HG03432 (cell line): ENCODE data around the gene GPR37L1.
"Not testable (repeated sequence)": the region's sequence is repeated elsewhere in the genome, so short reads cannot be mapped to it uniquely, and the experiment has no call there.

Experiments
- ATAC-seq: cut with Tn5 transposase; IDR thresholded peaks from one replicate; pipeline ENCODE4 v1.9.1; 2021; ENCODE audit warnings: mild to moderate bottlenecking, moderate library complexity; ENCODE audit not compliant: unreplicated experiment

Gene GPR37L1

DNA sequence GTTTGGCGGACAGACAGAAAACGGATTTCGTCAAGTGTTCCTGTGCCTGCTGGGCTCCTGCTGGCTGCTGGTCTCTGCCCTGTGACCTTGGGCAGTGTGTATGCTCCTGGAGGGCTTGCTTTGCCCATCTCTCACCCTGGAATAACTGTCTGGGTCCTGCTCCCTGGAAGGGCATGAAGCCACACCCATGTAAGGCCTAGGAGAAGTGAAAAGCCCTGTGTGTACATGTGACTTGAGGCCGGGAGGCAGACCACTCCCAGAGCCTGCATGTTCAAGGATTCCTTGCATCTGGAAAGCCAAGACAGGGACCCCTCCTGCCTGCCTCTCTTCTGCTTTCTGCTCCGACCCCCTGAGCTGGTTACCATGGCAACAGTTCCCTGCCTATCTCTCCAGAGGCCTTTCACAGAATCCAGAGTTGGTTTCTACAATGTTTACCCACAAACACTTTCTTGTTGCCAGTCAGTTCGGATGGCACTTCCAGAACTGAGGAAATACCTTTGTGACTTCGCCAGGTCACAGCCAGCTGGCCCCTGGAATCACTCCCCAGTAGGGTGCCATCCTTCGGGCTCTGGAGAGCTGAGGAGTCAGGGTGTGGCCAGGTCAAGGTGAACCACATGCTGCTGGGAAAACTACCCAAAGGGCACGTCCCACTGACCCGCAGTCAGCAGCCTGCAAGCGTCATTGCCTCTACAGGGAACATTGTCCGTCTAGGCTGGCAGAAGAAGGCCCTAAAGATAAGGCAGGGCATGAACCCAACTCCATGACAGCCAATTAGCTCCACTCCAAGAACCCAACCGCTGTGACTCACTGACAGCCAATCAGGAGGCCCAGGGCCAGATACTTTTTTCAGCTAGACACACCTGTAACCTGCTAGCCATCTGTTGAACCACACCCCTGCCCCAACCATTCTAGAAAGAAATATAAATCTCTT, 14.7 kb upstream of the GPR37L1 start:
- ATAC-seq: no peak

DNA sequence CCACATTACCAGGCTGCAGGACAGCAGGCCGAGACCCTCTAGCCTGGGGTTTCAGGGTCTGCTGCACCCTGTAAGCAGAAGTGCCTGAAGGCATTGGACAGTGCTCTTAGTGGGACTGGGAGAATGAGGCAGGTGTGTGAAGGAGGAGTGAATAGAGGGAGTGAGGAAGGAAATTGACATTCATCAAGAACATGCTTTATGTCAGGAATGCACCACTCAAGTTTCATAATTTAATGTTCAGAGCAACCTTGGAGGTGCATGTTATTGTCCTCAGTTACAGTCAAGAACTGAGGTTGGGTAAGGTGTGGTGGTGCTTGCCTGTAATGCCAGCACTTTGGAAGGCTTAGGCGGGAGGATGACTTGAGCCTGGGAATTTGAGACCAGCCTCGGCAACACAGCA, 11.7 kb upstream of the GPR37L1 start:
- no peak for ATAC-seq

DNA sequence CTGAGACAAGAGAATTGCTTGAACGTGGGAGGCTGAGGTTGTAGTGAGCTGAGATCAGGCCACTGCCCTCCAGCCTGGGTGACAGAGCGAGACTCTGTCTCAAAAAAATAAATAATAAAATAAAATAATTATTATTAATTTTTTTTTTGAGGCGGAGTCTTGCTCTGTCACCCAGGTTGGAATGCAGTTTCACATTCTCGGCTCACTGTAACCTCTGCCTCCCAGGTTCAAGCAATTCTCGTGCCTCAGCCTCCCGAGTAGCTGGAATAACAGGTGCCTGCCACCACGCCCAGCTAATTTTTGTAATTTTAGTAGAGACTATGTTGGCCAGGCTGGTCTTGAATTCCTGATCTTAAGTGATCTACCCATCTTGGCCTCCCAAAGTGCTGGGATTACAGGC, 11.1 kb upstream of the GPR37L1 start:
- ATAC-seq: not testable (repeated sequence)

DNA sequence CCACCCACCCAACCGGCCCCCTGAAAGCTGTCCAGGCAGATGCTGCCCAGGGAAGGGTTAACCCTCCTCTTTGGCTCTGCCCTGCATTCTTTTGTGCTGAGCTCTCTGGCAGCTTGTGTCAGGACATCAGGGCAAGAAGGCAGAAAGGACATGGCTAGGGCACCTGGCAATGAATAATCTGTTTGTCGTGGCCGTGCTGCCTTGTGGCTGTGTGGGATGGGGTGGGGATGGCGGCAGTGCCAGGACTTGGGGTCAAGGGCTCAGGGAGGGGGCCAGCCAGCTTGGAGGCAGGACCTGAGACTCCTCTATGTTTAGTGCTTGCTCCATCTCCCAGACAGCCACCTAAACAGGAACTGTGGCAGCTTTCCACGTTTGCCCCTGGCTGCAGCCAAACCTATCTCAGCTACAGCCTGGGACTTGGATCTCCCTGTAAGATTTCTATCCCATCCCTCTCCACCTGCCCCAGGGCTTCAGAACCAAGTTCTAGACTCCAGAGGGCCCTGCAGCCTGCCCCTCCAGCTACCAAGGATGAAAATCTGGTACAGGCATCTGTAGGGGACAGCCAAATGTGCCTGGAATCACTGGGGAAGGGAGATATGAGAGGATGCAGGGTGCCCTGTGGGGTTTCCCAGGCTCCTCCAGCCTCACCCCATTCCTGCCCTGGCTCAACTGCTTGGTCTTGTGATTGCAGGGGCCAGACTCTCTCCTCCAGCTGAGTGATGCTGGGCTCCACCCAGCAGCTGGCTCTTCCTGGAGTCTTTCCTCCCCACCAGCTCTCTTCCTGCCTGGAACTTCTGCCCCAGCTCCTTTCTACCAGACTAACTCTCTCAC, 9.6 kb upstream of the GPR37L1 start:
- no peak for ATAC-seq

DNA sequence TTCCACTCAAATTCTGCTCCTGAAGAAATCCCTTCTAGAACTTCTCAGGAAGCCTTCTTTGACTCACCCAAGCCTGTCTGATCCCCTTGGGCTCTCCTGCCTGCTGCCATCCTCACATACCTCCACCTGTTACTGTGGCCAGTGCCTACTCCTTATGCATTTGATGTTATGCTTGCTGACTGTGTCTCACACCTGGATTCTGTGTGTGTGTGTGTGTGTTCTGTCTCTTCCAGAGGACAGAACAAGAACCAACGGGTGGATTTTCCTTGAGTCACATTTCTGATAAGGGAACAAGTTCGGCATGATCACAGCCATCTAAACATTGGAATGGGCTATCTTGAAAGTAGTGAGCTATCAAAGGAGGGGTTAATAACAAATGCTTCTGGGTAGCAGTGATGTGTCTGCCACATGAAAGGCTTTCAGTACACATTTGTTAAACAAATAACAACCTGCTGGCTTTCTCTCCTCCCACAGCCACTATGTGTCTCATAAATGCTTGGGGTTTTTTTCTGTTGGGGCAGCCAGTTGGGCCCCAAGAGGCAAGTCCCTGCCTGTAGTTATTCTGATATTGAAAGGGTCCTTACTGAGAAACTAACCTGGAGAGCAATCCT, 8.9 kb upstream of the GPR37L1 start:
- peak; percentile 65 for ATAC-seq

DNA sequence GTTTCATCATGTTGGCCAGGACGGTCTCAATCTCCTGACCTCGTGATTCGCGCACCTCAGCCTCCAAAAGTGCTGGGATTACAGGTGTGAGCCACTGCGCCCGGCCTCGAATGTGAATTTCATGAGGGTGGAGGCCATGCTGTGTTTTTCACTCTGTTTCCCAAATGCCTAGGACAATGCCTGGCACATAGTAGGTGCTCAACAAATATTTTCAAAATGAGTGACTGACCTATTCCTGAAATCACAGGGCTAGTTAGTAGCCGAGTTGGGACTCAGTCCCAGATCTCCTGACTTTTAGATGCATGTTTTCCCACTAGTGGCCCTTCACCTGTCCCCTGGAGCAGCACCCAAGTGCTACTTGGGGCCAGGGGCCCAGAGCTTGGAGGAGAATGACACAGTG, 6.4 kb upstream of the GPR37L1 start:
- ATAC-seq: no peak

DNA sequence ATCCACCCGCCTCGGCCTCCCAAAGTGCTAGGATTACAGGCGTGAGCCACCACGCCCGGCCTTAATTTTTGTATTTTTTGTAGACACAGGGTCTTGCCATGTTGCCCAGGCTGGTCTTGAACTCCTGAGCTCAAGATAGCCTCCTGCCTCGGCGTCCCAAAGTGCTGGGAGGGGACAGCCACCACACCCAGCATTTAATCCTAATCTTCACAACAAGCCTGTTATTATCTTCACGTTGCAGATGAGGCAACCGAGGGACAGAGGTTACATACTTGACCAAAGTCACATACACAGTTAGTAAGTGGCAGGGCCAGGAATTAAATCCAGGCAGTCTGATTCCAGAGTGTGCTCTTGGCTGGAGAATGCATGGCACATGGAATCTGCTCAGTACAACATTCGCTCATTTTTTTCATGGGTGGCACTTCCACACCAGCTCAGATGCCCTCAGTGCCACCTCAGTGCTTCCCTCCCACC, 4.8 kb upstream of the GPR37L1 start:
- no peak for ATAC-seq

DNA sequence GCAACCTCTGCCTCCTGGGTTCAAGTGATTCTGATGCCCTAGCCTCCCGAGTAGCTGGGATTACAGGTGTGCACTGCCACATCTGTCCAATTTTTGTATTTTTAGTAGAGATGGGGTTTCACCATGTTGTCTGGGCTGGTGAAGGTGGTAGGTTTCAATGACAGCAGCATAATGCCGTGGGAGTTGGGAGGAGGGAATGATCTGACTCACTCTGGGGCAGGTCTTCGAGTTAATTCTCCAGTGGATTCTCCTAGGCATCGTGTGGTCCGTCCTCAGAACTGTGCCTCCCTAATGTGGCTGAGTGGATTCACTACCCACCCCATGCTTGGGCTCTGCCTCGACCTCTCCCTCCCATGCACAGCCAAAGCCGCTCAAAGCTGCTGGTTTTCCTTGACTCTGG, 1.7 kb upstream of the GPR37L1 start:
- ATAC-seq: no peak

DNA sequence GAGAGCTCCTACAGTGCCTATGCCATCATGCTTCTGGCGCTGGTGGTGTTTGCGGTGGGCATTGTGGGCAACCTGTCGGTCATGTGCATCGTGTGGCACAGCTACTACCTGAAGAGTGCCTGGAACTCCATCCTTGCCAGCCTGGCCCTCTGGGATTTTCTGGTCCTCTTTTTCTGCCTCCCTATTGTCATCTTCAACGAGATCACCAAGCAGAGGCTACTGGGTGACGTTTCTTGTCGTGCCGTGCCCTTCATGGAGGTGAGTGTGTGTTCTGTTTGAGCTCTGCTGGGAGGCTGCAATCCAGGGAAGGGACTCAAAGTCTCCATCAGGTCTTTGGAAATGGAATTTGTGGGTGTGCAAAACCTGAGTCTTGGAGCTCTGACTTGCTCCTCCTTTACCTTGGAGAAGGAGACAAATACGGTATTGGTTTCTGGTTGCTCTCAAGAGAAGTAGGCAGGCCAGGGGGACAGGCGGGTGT, 658 bp downstream of the GPR37L1 start:
- no peak for ATAC-seq

DNA sequence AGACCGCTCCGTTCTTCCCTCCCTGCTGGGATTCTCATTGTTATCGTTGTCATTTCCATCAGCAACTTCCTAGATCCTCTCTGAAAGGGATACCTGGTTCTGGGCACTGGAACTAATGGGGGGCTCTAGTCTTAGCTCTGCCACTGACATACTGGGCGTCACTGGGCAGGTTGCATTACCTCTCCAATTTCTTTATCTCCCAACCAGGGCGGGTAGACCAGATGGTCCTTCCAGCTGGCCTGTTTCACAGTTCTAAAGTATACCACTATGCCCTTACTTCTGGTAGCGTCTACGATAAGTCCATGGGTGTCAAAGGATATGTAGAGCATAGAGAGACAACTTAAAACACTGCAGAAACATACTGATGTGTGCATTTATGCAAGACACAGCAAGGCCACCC, 1.4 kb downstream of the GPR37L1 start:
- no peak for ATAC-seq

DNA sequence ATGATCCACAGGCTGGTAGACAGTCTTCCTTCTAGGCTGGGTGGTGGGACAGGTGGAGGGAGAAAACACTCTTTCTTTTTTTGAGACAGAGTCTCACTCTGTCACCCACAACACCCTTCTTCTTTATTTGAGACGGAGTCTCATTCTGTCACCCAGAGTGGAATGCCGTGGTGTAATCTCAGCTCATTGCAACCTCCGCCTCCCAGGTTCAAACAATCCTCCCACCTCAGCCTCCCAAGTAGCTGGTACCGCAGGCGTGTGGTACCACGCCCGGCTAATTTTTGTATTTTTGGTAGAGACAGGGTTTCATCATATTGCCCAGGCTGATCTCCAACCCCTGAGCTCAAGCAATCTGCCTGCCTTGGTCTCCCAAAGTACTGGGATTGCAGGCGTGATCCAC, 2.9 kb downstream of the GPR37L1 start:
- no peak for ATAC-seq

DNA sequence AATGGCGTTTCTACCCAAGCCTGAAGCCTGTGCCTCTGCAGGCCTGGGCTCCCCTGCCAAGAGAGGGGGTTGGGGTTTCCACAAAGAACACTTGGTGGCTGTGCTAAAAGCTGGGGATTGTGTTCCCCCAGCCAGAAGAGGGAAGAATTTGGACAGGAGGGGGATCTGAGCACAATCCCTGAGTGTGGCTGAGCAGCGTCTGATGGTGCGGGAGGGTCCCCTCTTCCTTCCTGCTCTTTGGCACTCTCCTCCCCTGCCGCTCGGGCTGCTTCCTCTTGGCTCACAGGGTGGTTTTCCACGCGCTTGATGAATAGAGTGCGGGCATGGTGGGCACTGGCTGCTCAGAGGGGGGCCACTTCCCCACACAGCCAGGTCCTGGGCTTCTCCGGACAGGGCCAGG, 3.7 kb downstream of the GPR37L1 start:
- ATAC-seq: no peak

DNA sequence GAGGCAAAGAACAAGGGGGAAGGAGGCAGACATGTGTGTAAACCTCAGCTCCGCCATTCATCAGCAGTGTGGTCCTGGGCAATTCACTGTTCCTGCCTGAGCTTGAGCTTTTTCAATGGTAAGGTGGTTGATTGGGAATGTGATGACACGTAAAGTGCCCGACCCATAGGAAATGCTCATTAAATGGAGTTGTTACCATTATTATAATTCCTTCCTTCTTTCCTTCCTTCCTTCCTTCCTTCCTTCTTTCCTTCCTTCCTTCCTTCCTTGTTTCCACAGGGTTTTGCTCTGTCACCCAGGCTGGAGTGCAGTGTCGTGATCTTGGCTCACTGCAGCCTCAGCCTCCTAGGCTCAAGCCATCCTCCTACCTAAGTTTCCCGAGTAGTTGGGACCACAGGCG, 4.3 kb downstream of the GPR37L1 start:
- ATAC-seq: no peak

DNA sequence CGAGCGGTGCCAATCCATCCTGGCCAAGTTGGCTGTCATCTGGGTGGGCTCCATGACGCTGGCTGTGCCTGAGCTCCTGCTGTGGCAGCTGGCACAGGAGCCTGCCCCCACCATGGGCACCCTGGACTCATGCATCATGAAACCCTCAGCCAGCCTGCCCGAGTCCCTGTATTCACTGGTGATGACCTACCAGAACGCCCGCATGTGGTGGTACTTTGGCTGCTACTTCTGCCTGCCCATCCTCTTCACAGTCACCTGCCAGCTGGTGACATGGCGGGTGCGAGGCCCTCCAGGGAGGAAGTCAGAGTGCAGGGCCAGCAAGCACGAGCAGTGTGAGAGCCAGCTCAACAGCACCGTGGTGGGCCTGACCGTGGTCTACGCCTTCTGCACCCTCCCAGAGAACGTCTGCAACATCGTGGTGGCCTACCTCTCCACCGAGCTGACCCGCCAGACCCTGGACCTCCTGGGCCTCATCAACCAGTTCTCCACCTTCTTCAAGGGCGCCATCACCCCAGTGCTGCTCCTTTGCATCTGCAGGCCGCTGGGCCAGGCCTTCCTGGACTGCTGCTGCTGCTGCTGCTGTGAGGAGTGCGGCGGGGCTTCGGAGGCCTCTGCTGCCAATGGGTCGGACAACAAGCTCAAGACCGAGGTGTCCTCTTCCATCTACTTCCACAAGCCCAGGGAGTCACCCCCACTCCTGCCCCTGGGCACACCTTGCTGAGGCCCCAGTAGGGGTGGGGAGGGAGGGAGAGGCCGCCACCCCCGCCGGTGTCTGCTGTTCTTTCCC, 5.3 kb downstream of the GPR37L1 start:
- ATAC-seq: no peak

DNA sequence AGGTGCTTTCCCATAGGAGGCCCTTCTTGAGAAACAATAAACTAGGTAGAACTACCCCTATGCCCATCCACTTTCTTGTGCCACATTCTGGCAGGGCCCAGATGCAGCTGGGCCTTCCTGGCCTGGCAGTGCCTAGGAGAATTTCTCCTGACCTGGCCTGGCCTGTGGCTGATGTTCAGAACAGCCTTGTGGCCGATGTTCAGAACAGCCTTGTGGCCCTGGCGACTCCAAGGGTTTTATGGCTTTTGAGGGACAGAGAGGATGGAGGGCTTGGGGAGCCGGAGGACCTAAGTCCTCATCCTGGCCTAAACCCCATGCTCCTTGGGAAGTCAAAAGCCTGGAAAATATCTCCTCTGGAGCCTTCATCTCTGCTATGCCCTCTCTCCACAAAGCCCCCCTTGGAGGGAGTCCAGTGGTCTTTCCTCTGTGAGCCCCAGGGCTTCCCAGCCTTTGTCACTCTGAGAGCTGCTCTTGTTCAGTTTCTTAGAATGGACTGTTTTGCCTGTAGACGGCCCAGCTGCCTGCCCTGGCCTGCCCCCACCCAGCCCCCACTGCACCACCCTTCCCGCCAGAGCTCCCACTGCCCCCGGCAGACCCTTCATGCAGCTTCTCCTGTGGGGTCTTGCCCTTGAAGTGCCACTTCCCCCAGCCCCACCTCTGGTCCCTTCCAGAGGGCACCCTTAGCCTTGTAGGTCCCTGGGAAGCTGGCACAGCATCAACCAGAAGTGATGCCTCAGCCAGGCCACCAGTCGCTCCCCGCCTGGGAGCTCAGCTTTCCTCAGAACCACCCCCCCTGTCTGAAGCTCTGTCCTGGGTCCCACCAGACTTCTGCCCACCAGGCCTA, 7.0 kb downstream of the GPR37L1 start:
- ATAC-seq: no peak

DNA sequence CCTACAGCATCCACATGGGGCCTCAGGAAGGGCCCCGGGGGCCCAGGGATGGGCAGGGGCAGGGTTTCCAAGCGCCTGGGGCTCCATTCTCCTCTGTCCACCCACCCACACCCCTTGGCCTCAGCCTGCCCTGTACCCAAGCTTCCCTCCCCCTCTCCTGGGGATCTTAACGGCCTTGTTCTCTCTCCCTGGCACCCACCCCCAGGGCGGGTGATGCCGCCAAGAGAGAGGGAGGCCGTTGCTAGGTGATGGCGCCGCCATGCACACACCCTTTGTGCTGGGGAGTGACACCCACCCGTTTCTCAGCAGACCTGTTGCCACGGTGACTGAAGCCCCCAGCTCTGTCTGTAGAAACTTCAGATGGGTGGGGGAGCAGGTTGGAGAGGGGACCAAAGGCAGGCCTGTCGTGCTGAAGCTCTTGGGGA, 7.6 kb downstream of the GPR37L1 start:
- no peak for ATAC-seq

DNA sequence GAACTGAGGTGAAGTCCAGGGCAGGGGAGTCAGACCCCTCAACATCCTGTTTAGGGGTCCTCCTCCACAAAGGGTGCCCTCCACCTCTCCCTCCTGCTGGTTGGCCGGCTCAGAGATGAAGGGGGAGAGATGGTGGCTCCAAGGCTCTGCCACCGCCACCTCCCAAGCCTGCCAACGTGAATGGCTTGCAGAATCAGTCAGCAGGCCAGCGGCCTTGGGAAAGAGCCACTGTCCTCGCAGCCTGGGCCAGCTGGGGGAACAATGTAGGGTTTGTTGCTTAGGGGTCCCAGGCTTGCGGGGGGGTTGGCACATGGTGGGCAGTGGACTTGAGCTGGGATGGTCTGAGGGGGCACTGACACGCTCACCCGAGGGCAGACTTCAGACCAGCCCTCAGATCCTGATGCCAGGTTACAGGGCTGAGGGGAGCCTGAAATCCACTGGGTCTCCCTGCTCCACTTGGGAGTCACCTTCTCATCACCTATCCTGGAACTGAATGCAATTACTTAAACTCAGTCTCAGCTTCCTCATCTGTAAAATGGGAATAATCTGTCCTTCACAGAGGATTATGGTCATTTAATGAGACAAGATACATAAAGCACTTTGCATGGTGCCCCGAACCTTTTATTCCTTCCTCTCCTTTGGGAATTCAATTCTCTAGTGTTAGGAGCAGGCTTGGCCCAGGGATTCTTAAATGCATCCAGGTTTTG, 8.3 kb downstream of the GPR37L1 start:
- ATAC-seq: no peak

DNA sequence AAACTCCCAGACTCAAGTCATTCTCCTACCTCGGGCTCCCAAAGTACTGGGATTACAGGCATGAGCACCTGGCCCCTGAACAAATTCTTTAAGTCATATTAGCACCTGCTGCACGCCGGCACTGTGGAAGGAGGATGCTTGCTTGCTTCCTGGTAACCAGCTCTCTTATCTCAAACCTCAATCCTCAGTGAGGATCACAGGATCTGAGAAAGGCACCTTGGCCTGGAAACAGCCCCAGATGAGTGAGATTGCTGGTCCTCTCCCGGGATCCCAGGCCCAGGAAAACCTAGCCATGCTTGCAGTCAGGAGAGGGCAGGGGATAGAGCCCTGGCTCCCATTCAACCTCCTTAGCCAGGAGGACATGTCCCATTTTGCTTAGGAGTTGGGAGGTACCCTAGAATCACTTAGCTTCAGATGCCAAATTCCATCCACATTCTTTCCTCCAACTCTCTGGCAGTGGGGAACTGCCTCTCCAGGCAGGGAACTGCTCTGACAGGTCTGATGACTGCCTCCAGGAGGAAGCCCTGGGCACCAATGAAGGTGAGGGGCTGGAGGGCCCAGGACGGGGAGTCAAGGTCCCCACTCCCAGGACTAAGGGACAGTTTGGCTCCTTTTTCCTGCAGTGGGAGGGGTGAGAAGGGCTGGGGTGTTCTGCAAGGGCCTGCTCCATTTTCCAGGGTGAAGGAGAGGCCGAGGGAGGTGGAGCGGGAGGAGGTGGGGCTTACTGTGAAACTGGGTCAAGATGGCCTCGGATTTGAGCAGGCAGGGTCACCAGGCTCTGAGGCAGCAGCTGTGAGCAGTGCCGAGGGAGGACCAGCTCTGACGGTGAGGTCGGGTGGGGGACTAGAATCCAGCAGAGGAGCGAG, 9.5 kb downstream of the GPR37L1 start:
- ATAC-seq: no peak
